ENCODE results near the gene UAP1.

The UAP1 gene

DNA sequence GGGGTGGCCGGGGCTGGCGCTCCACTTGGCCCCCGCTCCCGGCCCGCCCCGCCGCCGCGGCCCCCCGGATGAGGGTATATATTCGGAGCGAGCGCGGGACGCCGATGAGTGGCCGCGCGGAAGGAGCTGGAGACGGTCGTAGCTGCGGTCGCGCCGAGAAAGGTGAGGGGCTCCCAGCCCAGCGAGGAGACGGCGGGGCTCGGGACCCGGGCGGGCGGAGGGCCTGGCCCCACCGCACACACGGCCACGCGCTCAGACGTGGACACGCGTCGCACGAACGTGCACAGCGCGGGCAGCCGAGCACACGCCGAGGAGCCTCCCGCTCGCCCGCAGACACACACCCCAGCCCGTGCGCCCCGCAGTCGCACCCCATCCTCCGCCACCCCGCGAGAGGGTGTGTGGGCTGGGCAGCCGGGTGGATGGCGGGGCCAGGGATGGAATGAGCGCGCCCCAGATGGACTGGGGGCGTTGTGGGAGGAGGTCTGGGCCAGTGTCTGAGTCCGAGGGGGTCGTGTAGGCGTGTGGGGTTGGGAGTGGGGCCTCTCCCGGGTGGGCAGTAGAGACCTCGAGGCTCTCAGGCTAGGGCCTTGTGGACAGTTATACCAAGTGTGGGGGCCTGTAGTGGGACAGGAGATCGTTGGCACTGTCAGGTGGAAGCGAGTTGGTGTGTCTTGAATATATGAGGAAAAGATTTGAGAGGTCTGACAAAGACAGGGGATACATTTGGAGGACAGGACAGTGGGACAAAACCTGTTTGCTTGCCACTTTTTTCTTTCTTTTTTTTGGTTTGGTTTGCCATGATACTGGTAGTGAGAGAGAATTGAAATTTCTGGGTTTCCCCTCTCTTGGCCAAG, at the start of gene UAP1:
UAP1 (plus strand) TSS at position 107 of the 854 bp plus-strand sequence. CDS start 4,347 bp downstream, outside the sequence.
- DNase-seq (ENCODE audit: low read depth): peak; percentile 1

DNA sequence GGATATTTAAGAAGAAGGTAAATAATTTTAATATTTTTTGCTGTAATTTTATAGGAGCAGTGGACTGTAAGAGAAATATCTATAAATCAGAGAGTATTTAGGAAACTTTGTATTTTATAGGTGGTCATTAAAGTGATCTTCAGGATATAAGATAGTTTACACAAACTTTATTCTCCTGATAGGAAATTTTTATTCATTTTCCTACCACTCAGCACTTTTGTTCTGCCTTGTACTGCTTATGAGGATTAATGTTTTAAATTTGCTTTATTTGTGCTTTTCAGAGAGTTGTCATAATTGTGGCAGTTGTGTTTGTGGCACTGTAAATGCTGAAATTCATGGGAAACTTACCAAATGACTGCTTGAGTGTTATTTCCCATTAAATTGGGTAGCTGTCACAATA, 34.2 kb upstream of the UAP1 start:
- DNase-seq (ENCODE audit: low read depth): no peak

DNA sequence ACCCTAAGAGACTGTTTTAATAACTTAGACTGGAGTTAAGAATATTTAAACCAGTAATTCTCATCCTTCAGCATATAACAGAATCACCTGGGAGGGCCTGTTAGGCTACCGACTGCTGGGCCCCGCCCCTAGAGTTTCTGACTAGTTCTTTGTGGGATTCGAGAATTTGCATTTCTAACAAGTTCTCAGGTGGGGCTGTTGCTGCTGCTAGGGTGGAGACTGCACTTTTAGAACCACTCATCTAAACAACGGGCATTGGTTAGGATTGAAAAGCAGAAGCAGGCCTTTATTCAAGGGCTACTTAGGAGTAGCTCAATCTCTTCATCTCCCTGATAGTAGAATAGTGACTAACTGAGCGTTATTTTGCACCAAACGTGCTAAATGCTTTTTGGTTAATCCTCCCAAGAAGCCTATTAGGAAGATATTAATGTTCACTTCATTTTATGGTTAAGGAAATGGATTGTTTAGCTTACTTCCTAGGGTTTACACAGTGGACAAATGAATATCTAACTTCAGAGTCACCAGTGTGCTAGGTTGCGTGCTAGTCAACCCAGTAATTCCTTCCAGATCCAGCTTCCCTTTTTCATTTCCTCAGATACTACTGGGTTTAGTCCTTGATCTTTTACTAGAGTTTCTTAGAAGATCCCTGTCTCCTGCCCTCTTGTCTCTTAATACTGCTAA, 31.1 kb upstream of the UAP1 start:
- no peak for DNase-seq (ENCODE audit: low read depth)

DNA sequence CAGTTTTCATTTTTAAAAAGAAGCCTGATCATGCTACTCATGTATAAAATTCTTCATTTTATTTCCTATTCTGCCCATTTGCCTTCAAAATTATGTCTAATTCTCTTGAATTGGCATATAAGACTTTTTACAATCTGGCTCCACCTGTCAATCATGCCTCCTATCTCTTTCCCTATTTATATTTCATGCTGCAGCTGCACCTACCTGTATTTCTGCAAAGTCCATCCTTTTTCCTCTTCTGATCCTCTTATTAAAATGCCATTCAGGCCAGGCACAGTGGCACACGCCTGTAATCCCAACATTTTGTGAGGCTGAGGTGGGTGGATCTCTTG, 30.6 kb upstream of the UAP1 start:
- no peak for DNase-seq (ENCODE audit: low read depth)

DNA sequence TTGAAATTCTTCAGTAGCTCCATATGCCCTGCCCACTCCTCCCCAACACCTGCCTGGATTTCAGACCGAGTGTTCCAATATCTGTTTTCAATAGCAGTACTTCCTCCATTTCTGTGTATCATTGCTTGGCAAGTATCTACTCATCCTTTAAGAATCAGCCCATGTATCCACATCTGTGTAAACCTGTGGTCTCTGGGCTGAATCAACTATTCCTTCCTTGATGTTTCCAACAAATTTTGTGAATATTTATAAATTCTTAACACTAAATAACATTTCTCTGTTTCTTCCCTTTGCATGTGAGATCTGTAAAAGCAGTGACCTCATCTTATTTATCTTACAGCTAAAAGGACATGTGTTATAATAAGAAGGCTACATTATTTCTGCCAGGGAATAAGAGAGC, 26.0 kb upstream of the UAP1 start:
- no peak for DNase-seq (ENCODE audit: low read depth)

DNA sequence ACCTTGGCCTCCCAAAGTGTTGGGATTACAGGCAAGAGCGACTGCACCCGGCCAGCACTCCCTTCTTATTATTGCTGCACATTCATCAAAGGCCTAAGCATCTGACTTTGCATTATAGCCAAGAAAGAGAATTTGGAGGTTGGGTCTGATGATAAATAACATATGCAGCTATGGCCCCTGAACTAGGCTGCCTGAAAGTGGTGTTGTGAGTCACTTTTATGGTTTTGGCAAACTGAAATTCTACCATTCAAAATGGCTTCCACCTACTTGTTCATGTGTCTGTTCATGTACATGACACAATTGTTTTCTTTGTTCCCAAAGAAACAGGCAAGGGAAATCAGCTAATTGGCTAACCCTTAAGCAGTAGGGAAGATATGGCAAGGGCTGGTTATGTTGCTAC, 25.0 kb upstream of the UAP1 start:
- no peak for DNase-seq (ENCODE audit: low read depth)

DNA sequence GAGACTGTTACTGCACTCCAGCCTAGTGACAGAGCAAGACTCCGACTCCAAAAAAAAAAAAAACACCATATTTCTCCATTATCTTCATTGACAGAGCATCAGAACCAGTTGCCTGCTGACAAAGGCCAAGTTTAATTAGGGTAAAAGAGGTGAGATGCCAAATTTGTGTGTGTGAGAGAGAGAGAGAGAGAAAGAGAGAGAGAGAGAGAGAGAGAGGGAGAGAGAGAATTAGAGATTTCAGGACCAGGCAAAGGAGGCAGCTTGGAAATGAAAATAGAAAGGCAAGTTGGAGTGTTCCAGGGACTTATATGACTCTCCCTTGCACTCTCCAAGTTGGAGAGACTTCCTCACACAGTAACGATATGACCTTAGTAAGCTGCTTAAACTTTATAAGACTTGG, 24.3 kb upstream of the UAP1 start:
- no peak for DNase-seq (ENCODE audit: low read depth)

DNA sequence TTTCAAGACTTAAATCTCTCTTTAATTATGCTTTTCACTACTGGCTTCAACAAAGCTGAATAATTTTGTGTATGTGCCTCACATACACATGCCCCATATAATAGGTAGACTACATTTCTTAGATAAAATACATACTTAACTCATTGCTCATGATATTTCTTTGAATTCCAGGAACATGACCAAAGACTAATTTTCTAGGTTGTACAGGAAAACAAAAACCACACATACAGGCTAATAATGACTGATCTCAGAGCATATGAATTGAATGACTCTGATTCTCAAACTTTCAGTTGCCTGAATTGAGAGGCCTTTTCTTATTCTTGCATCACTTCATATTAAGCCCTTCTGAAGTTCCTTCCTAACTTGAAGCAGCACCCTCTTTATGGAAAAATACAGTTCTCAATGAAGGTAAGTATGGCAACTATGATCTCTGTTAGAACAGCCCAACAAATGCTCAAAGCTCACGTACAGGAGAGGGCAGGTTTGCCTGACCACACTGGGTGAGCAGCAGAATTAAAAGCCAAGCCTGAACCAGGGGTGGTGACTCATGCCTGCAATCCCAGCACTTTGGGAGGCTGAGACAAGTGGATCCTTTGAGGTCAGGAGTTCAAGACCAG, 22.6 kb upstream of the UAP1 start:
- no peak for DNase-seq (ENCODE audit: low read depth)

DNA sequence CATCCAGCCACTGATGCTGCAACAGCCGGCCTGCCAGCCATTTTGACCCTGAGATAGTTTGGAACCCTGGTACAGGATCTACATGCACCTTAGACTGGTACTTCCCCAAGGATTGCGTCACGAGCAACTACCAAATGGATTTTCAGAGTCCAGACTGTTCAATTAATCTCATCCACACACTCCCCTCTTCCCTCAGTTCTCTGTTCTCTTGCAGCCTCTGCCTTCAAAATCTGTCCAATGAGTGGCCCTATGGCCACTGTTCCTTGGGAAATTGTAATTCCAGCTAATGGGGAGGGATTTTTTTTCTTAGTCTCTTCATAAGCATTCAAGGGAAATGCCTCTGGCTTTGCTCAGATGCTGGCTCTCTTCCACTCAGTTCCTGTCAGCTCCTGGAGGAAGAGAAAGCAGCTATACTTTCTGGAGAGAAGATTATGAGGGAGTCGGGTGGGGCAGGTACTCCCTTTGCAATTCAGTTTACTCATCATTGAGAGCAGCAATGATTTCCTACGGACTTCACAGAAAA, 19.8 kb upstream of the UAP1 start:
- no peak for DNase-seq (ENCODE audit: low read depth)

DNA sequence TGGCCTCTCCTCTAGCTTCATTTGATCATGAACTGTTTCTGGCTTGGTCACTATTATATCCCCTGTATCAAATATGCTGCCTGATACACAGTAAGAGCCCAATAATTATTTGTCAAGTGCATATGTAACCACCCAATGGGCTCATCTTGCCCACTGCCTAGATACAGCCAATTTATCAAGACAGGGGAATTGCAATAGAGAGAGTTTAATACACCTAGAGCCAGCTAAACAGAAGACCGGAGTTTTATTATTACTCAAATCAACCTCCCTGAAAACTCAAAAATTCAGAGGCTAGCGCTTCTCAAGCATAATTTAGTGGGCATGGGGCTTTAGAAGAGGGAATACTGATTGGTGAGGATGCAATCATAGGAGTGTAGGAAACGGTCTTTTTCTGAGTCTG, 18.3 kb upstream of the UAP1 start:
- no peak for DNase-seq (ENCODE audit: low read depth)

DNA sequence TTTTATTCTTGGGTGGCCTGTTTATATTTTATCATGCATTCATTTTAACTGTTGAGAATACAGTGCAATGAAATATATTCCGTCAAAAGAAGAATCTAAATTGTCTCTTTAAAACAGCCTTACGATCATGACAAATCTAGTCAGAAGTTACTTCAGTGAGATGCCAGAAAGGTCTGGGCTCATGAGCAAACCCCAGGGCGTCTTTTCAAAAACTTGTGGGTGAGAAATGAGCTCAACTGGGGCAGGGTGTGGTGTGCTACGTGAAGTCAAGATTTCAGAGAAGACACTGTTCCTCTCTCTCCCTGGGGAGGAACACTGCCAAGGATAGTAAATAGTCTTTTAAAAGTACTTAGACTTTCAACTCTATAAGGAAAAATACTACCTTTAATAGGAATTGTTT, 13.4 kb upstream of the UAP1 start:
- no peak for DNase-seq (ENCODE audit: low read depth)

DNA sequence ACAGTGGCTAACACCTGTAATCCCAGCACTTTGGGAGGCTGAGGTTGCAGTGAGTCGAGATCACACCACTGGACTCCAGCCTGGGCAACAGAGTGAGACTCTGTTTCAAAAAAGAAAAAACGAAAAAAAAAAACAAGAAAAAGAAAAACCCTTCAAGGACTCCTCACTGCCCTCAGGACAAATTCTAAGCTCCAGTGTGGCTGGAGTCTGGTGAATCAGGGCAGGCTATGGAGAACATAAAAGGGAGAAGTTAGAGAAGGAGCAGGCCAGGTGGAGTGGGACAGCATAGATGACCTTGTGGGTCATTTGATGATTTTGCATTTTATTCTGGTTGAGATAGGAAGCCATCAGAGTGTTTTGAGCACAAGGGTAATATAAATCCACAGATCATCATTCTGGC, 12.5 kb upstream of the UAP1 start:
- DNase-seq (ENCODE audit: low read depth): no peak

DNA sequence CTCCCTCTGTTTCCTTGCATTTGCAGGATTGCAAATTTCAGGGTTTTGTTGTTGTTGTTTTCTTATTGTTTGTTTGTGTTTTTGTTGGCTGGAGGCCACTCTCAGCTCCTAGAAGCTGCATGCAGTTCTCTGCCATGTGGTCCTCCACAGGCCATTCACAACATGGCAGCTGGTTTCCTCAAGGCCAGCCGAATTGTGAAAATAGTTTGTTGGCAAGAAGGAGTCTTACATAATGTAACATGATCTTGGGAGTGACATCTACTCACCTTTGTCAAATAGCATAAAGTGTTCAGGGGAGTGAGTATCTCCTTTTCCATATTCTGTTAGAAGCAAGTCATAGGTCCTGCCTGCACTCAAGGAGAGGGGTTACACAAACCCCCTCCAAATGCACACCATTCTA, 10.6 kb upstream of the UAP1 start:
- DNase-seq (ENCODE audit: low read depth): no peak

DNA sequence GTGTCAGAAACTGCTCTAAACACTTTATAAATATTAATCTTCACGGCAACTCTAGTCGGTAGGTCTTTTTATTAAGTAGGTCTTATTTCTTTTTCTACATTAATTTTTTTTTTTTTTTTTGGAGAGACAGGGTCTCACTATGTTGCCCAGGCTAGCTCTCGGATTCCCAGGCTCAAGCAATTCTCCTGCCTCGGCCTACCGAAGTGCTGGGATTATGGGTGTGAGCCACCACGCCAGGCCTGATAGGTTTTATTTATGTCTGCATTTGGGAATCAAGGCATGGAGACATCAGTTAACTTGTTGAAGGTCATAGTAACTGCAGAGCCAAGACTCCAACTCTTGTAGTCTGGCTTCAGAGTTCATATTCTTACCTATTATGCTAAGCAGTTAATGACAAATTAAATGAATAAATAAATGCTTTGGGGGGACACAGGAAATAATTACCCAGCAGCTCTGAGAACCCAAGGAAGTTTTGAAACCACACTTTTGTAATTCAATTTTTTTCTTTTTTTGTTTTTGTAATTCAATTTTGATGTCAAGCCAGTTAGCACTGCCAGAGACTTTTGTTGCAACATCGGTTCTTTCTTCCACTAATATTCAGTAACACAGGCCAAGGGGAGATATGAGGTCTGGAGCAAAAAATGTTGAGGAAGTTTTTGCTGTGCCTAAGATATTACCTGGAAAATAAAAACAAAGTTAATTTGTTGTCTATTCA, 9.4 kb upstream of the UAP1 start:
- no peak for DNase-seq (ENCODE audit: low read depth)

DNA sequence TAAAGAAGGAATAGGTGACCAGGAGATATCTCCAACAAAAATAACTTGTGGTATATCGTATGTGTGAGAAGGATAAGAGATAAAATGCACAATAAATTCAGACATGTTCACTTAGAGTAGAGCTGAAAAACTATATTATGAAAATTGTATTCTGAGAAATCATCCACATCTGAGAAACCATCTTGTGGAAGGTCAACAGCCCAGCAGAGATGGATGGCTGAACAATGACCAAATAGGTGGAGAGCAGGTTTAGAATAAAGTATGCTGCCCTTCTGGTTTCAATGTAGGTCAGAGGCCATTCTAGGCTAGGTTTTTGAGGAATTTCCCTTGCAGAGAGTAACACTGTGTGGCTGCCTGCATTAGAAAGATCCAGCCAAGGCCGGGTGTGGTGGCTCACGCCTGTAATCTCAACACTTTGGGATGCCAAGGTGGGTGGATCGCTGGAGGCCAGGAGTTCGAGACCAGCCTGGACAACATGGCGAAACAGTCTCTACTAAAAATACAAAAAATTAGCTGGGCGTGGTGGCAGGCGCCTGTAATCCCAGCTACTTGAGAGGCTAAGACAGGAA, 8.8 kb upstream of the UAP1 start:
- no peak for DNase-seq (ENCODE audit: low read depth)

DNA sequence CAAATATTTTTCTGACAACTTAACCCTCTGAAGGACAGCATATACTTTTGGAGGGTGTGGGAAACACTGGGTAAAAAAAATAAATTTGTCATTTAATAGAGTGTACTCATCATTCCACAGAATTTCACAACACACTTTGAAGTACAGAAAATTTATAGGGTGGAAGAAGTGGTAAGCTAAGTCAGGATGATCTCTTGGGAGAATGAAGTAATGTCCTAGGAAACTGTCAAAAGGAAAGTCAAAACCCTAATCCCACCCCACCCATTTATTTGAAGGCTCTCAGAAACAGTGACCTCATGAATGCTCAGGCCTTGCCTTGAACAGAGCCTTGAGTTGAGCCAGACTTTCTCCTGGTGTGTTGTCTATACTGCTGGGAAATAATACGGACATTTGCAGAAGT, 7.3 kb upstream of the UAP1 start:
- no peak for DNase-seq (ENCODE audit: low read depth)

DNA sequence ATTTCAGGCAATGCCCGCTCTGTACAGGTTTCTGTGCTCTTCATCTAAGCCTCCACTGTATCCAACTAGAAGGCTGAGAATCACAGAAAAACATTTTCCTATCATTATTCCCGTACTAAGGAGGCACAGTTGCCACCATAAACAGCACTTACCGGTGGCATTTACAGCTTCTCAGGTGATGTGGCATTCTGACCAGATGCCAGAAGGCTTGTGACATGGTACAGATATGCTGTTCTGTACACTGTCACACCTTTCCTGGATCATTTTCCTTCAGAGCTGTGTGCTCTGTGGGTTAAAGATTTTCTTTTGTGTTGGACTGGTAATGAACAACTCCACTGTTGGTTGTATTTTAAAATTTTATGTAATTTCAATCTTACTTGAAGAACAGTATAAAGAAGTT, 4.0 kb upstream of the UAP1 start:
- no peak for DNase-seq (ENCODE audit: low read depth)

DNA sequence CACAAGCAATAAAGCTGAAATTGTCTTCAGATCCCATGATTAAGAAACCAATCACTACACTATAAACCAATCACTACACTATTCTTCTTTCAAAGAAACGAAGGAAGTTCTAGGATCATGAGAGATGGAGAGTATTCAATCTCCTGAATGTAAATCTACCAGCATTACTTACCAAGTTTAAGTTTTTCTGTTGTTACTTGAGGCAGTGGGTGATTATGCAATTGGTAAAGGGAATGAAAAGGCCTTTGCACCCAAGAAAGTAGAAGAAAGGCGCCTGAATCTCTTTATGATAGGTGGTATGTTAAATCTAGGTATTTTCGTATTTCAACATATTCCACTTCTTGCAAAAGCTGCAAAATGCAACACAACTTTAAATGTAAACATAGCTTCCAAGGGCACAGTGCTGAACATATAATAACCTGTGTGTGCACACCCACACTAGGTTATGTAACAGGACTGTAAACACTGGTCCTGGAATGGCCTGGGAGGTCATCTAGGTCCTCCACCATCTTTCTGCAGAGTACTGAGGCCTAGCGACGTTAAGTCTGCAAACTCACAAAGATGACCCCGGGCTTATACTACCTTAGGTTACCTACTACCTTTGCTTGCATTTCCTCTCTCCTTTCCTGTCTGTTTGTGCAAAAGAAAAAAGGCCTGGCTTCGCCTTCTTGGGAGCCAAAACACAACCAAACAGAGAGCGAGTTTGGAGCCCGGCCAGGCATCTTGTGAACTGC, 1.1 kb upstream of the UAP1 start:
- DNase-seq (ENCODE audit: low read depth): no peak

DNA sequence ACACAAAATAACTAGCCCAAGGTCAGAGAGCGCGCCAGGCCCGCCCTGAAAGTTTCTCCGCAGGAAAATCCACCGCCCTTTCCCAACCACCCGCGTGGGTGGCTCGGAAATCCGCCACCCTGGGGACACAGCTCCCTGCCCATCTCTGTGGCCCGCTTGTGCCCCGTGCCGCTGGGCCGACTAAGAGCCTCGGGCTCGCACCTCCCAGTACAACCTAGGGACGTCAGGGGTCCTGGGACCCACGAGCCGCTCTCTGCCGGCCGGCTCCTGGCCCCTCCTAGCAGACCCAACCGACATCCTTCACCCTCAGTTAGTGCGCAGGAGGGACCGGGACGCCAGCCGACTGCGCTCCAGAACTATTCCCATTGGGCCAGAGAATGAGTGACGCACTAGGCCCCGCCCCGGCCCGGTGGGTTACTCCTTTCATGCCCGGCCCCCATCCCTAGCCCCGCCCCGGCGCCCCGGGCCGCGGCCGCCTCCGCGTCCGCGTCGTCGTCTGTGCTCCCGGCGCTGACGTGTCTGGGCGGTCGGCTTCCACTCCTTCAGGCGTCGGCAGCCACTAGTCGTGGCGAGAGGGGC, 396 bp upstream of the UAP1 start:
- peak; percentile 95 for DNase-seq (ENCODE audit: low read depth)

DNA sequence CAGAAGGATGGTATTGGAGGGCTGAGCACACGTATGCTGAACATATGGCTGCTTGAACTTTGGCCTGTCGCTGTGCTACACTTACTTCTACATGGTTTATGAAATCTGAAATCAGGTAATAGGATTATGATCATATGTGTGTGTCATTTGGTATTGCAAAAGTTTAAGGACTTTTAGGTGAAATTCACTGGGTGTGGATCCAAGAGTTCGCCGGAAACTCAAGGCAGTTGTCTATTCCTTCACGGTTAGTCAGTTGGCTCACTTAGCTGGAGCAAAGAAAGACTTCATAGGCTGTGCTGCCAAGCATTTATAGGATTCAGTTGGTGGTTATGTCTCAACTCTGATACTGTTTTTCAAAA, 927 bp downstream of the UAP1 start:
- no peak for DNase-seq (ENCODE audit: low read depth)

DNA sequence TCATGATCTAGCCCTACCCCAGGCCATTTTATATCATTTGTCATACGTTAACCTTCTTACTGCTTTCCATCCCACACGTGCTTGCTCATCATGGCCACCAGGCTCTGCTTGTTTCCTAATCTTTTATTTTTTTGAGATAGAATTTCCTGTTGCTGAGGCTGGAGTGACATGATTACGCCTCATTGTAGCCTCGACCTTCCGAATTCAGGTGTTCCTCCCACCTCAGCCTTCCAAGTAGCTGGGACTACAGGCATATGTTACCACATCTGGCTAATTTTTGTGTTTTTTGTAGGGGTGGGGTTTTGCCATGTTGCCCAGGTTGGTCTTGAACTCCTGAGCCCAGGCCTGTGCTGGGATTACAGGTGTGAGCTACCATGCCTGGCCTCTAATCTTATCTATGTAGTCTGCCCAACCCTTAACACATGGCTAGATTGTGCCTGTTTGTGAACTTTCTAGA, 3.3 kb downstream of the UAP1 start:
- DNase-seq (ENCODE audit: low read depth): no peak
